Stimulated activated memory B cell treated with anti-CD40 and anti-IgM and Interleukin-4, amounts not matched to agents 10 μg/mL and 1 μg/mL and 100 μg/mL, for 72 hours (primary cell): ENCODE results near the gene IFNAR2.

Experiments used
- ATAC-seq: fragments of 150-1000 bp; cut with Tn5 transposase; 2 replicates; pipeline ENCODE4 v1.10.0; 2021
- H3K27ac Mint-ChIP-seq: one replicate; pipeline ENCODE4 v1.8.0; 2022; ENCODE audit warnings: mild to moderate bottlenecking, mixed read lengths
- H3K27me3 Mint-ChIP-seq: one replicate; pipeline ENCODE4 v1.8.0; 2022; ENCODE audit warnings: mixed read lengths
- H3K36me3 Mint-ChIP-seq: one replicate; pipeline ENCODE4 v1.8.0; 2022; ENCODE audit warnings: mixed read lengths
- H3K4me1 Mint-ChIP-seq: one replicate; pipeline ENCODE4 v1.8.0; 2022; ENCODE audit warnings: mixed read lengths
- H3K4me3 Mint-ChIP-seq: one replicate; pipeline ENCODE4 v1.8.0; 2022; ENCODE audit warnings: mild to moderate bottlenecking, moderate library complexity, mixed read lengths
- H3K9me3 Mint-ChIP-seq: one replicate; pipeline ENCODE4 v1.8.0; 2022; ENCODE audit warnings: mixed read lengths

The IFNAR2 gene

GRCh38 chr21:33265664-33266049, 35.9 kb downstream of the IFNAR2 start:
- Mint-ChIP-seq H3K36me3 (peaks cover 38% of the 10 kb centered on the region), H3K9me3 (no peaks in the 10 kb centered on the region)

GRCh38 chr21:33266050-33266788, 36.5 kb downstream of the IFNAR2 start, which contains the start of gene IL10RB:
TSS of gene IL10RB (plus strand) at chr21:33266367. CDS start at chr21:33266466, 99 bp downstream.
- no peaks in the 10 kb centered on the region for H3K27me3 Mint-ChIP-seq
- peaks cover 68% of the 10 kb centered on the region for H3K4me1 Mint-ChIP-seq
- peaks cover 43% of the 10 kb centered on the region for H3K36me3 Mint-ChIP-seq
- peak within 1 kb of the TSS; percentile 98 for H3K4me3 Mint-ChIP-seq
- ATAC-seq = peak; percentile 88
- peak within 1 kb of the TSS; percentile 94 for H3K27ac Mint-ChIP-seq
- H3K9me3 Mint-ChIP-seq = no peaks in the 10 kb centered on the region

More at GRCh38 chr21:33265664-33266049, 35.9 kb downstream of the IFNAR2 start:
- Mint-ChIP-seq H3K4me1 (peaks cover 63% of the 10 kb centered on the region), H3K4me3 (peak overlapping the region; percentile 98), H3K27me3 (no peaks in the 10 kb centered on the region), H3K27ac (peak overlapping the region; percentile 94)
- ATAC-seq = peak; percentile 90

GRCh38 chr21:33266789-33267135, 37.0 kb downstream of the IFNAR2 start:
- H3K4me1 Mint-ChIP-seq = peaks cover 69% of the 10 kb centered on the region
- peak overlapping the region; percentile 98 for H3K4me3 Mint-ChIP-seq
- H3K27ac Mint-ChIP-seq = peak overlapping the region; percentile 94
- H3K36me3 Mint-ChIP-seq = peaks cover 44% of the 10 kb centered on the region
- no peaks in the 10 kb centered on the region for H3K9me3 Mint-ChIP-seq
- ATAC-seq = peak; percentile 37
- H3K27me3 Mint-ChIP-seq = no peaks in the 10 kb centered on the region

GRCh38 chr21:33267250-33267649, 37.5 kb downstream of the IFNAR2 start:
- Mint-ChIP-seq H3K27ac (peak overlapping the region; percentile 94), H3K4me3 (peak overlapping the region; percentile 98), H3K27me3 (no peaks in the 10 kb centered on the region), H3K36me3 (peaks cover 44% of the 10 kb centered on the region), H3K9me3 (no peaks in the 10 kb centered on the region), H3K4me1 (peaks cover 68% of the 10 kb centered on the region)
- no peak for ATAC-seq

DNA sequence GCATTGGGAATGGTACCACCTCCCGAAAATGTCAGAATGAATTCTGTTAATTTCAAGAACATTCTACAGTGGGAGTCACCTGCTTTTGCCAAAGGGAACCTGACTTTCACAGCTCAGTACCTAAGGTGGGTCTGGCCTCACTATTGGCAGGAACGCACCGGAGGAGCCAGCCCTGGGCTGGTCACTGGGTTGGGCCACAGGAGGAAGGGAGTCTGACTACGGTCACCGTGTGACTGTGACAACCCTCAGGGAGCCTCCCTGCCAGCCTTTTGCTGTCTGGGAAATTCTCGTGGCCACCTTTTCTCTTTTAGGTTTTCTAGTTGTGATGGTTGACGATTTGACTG, 38.6 kb downstream of the IFNAR2 start:
- Mint-ChIP-seq H3K9me3 (no peaks in the 10 kb centered on the region), H3K4me1 (peaks cover 74% of the 10 kb centered on the region), H3K4me3 (peak overlapping the region; percentile 98), H3K27me3 (no peaks in the 10 kb centered on the region), H3K36me3 (peaks cover 44% of the 10 kb centered on the region), H3K27ac (peak overlapping the region; percentile 94)
- ATAC-seq = no peak

GRCh38 chr21:33268737-33269441, 39.2 kb downstream of the IFNAR2 start:
- Mint-ChIP-seq H3K27ac (peak overlapping the region; percentile 94), H3K27me3 (no peaks in the 10 kb centered on the region), H3K4me3 (peak overlapping the region; percentile 98), H3K4me1 (peaks cover 72% of the 10 kb centered on the region), H3K9me3 (no peaks in the 10 kb centered on the region), H3K36me3 (peaks cover 44% of the 10 kb centered on the region)
- ATAC-seq = peak; percentile 66

- no peaks in the 10 kb centered on the region for H3K27me3 Mint-ChIP-seq
- peaks cover 58% of the 10 kb centered on the region for H3K4me1 Mint-ChIP-seq
- no peak overlapping the region for H3K4me3 Mint-ChIP-seq
- H3K27ac Mint-ChIP-seq = peak overlapping the region; percentile 12
- peaks cover 47% of the 10 kb centered on the region for H3K36me3 Mint-ChIP-seq
- H3K9me3 Mint-ChIP-seq = no peaks in the 10 kb centered on the region
- no peak for ATAC-seq
Measured at GRCh38 chr21:33270986-33271385, 41.2 kb downstream of the IFNAR2 start.

DNA sequence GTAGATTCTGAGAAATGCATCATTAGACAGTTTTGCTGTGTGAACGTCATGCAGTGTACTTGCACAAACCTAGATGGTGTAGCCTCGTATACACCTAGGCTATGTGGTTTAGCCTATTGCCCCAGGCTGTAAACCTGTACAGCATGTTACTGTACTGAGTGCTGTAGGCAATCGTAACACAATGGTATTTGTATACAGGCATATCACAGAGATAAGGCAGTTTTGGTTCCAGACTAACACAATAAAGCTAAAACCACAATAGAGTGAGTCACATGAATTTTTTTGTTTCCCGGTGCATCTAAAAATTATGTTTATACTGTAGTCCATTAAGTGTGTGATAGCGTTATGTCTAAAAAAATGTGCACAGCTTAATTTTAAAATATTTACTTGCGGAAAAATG, 43.3 kb downstream of the IFNAR2 start:
- no peaks in the 10 kb centered on the region for H3K27me3 Mint-ChIP-seq
- peak overlapping the region; percentile 40 for H3K27ac Mint-ChIP-seq
- peaks cover 42% of the 10 kb centered on the region for H3K4me1 Mint-ChIP-seq
- no peaks in the 10 kb centered on the region for H3K9me3 Mint-ChIP-seq
- no peak for ATAC-seq
- H3K4me3 Mint-ChIP-seq = no peak overlapping the region
- H3K36me3 Mint-ChIP-seq = peaks cover 54% of the 10 kb centered on the region

GRCh38 chr21:33278721-33279120, 49.0 kb downstream of the IFNAR2 start:
- no peak overlapping the region for H3K27ac Mint-ChIP-seq
- no peaks in the 10 kb centered on the region for H3K9me3 Mint-ChIP-seq
- H3K4me1 Mint-ChIP-seq = no peaks in the 10 kb centered on the region
- peaks cover 57% of the 10 kb centered on the region for H3K36me3 Mint-ChIP-seq
- no peak for ATAC-seq
- no peak overlapping the region for H3K4me3 Mint-ChIP-seq
- no peaks in the 10 kb centered on the region for H3K27me3 Mint-ChIP-seq

- Mint-ChIP-seq H3K4me1 (no peaks in the 10 kb centered on the region), H3K27ac (no peak overlapping the region), H3K27me3 (no peaks in the 10 kb centered on the region), H3K9me3 (no peaks in the 10 kb centered on the region), H3K4me3 (no peak overlapping the region), H3K36me3 (peaks cover 60% of the 10 kb centered on the region)
- no peak for ATAC-seq
Measured at GRCh38 chr21:33279330-33279820, 49.6 kb downstream of the IFNAR2 start.
